ENCODE data around the gene DPY19L1.
"Not testable (repeated sequence)": the region's sequence is repeated elsewhere in the genome, so short reads cannot be mapped to it uniquely, and the experiment has no call there.

The DPY19L1 gene

DNA sequence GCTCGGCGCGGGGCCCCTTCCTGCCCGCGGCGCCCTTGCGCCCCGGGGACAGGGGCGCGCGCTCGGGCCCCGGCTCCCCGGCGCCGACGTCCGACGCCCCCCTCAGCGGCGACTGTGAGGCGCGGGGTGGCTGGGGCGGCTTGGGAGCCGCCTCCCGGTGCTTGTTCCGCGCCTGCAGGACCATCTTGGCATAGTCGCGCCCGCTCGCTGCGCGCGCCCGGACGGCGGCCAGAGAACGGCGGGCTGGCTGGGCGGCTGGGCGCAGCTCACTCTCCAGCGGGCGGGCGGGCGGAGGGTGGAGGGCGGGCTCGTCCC is at the start of gene DPY19L1:
DPY19L1 (minus strand) TSS at position 275 of the 315 bp plus-strand sequence; CDS start at position 184, 91 bp downstream.
- DNase-seq, result no peak

DNA sequence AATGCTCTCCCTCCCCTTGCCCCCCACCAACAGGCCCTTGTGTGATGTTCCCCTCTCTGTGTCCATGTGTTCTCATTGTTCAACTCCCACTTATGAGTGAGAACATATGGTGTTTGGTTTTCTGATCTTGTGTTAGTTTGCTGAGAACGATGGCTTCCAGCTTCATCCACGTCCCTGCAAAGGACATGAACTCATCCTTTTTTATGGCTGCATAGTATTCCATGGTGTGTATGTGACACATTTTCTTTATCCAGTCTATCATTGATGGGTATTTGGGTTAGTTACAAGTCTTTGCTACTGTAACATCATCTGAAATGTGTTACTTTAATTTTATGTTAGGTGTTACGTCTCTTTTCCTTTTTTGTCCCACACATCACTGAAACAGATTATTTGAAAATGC is 42.2 kb upstream of the DPY19L1 start:
- DNase-seq, result not testable (repeated sequence)

DNA sequence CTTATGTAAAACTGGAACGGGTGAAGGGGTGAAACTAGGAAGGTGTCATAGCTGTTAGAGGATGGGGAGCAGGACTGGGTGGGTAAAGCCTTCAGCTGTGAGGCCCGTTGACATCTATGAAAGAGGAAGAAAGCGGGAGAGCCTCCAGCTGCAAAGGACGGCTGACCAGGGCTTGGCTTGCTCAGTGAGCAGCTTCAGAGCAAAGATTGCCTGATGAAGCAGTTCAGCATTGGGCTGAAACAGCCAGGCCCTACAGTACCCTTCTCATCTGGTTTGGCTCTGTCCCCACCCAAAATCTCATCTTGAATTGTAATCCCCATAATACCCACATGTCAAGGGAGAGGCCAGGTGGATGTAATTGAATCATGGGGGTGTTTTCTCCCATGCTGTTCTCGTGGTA is 36.7 kb upstream of the DPY19L1 start:
- DNase-seq, result not testable (repeated sequence)

DNA sequence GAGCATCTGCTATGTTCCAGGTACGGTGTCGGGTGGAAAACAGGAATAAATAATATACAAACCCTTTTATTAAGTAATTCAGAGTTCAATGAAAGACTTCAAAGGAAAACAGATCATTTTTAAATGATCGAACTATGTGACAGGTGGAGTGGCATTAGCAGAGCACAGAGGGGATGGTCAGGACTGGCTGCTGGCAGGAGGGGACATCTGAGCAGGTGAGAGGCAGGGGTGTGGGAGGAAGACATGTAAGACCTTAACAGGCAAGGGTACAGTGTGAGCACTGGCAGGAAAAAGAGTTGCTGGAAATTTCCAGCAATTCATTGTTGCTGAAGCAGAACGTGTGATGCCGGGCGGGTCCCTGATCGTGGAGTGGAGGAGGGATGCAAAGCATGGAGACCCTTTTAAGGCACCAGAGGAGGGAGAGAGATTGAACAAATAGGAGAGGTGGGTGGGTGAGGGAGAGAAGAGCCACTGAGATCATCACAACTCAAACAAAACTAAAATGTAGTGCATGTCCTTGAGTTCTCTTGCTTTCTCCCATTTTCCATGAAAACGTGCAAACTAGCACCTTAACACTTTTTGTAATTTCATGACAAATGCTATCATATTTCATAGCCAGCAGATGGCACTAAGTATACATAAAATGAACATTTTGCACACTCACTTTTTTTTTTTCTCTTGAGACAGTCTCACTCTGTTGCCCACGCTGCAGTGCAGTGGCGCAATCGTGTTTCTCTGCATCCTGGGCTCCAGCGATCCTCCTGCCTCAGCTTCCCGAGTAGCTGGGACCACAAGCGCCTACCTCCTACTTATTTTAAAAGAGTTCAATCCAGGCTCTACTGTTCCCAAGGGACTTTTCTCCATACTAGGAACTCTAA is 35.9 kb upstream of the DPY19L1 start:
- DNase-seq, result not testable (repeated sequence)

DNA sequence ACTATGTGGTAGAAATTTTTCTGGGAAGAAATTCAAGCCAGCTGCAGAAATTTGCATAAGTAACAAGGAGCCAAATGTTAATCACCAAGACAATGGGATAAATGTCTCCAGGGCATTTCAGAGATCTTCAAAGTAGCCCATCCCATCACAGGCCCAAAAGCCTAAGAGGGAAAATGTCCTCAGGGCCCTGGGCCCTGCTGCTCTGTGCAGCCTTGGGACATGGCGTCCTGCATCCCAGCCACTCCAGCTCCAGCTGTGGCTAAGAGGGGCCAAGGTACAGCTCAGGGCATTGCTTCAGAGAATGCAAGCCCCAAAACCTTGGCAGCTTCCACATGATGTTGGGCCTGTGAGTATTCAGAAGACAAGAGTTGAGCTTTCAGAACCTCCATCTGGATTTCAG is 31.8 kb upstream of the DPY19L1 start:
- not testable (repeated sequence) for DNase-seq

DNA sequence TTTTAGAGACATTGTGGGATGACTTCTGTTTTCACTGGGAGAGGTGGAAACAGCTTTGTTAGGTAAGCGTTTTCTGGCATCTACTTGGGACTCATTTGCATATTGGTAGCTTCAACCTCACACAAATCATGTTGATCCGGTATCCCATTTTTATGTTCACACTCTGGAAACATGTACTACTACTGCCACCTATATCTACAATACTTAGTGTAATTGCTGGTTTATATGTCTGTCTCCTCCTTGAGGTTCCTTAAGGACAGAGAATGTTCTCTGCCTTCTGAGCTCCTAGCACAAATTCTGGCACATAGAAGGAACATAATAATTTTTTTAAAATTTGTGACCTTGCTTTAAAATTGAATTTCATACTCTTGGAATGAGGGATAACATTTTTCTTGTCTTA is 28.1 kb upstream of the DPY19L1 start:
- DNase-seq, result not testable (repeated sequence)

DNA sequence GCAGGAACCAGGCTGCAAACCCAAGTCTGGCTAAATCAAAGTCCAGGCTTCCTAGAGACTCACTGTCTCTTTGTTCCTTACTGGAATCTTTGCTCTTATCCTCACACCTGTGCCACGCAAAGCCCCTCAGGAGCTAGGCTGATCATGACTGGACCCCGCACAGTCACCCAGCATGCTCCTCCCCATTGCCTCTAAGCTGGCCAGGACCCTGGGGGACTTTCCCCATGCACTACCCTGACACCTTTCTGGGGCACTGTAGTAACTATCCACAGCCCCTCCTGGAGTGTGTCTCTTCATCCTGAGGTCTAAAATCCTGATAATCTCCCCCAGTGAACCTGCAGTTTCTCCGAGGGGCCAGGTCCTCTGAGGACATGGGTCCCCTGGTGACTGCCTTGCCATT is 21.3 kb upstream of the DPY19L1 start:
- DNase-seq, result not testable (repeated sequence)

DNA sequence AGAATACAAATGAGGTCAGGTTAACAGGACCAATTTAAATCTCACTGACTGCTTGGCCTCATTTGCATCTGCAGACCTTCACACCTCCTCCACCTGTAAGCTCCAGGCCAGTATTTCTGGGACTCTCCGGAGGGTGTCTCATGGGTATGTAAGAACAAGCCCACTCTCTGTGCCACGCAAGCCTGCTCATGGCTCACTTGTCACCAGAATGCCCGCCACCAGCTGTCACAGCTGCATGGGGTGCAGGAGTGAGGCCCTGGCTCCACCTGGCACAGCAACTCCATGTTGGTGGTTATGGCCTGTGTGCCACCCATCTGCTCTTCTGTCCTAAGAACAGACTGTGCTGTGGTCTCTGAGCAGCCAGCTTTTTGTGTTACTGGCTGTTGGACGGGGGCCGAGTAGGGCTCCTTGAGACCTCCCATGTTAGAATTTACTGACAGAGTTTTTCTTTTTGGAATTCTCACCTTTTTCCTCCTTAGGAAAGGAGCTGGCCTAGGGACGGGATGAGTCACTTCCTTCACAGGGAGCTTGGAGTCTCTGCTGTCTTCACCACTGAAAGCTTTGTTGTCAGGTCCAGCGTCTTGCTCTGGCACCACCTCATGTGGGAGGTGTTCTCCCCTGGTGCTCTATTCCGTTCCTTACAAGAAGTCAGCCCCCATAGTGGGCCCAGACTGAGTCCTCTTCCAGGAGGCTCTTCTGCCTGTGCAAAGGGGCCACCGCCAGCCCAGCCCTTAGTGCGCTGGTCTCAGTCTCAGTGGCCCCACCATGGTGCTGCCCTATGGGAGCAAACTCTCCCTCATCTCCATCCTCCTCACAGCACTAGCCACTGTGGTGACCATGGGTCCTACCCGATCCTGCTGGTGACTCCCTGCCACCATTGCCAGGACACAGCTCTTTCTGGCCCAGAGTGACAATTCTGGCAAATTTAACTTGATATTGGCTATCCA is 20.5 kb upstream of the DPY19L1 start:
- not testable (repeated sequence) for DNase-seq

DNA sequence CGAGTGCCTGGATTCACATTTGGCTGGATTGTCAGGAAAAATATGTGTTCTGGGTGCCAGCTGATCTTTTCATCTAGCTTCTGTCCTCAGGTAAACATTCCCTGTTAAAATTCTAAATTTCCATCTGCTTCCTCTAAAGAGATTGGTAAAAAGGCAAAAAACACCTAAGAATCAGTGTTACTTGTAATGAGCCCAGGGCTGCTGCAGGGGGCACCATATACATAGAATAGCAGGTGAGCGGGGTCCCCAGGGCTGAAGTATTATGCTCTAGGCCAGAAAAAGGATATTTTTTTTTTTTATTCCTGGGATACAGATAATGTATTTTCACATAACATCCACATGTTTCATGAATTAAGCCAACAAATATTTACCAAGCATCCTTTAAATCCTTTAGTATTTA is 18.4 kb upstream of the DPY19L1 start:
- DNase-seq, result not testable (repeated sequence)

DNA sequence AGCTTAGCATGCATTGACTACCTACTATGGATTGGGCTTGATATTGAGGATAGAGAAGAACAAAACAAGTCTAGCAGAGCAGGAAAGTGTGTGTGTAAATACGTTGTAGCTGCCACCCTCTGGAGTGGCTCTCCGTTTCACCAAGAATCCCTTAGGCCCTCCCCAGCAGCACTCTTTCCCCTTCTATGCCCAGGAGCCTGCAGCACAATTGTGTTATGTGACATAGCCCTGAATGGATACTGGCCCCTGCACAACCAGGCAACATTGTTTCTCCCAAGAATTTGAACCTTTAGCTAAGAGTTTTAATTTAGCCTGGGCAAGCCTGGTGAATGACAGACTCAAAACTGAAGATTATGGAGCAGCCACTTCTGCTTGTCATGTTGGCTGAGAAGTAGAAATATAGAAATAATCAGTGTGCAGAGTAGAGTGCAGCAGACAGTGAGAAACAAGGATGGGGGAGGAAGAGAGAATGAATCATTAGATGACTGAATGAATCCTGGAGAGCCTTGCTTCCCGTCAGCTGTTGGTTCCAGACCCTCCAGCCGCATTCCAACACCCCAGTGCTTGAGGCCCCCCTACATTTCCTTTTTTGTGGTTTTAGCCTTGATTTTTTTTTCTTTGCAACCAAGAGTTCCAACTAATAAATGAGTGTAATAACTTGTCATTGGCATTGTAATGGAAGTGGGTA is 16.3 kb upstream of the DPY19L1 start:
- DNase-seq, result not testable (repeated sequence)

DNA sequence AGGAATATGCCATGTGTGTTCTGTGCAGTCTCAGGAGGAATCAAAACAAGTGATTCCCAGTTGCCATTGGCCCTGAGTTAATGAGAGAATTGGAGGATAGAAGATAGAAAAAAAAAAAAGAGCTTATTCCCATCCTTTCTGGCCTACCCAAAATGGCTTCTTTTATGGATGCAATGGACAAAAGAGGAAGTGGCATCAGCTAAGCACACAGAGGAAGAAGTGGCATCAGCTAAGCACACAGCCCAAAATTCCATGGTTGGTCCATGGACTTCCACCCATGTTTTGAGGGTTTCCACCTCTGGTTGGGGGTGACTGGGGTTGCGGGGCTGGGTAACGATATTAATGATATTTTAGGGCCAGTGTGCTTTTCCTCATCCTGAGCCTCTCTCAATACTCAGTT is 11.1 kb upstream of the DPY19L1 start:
- not testable (repeated sequence) for DNase-seq

DNA sequence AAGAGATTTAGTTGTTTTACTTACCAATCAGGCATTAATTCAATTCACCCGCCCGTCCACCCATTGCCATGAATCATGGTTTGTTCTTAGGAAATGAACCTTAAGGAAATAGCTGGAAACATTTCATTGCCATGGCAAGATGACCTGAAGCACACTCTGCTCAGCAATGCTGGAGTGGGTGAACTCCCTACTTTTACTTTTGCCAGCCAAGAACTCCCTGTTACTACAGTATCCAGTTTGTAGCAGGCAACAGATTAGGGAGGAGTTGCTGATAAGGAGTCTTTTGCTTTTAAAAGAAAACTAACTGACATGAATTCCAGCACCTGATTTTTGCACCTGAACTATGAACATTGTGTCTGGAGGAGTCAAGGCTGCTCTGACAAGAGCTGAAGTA is 10.6 kb upstream of the DPY19L1 start:
- DNase-seq, result not testable (repeated sequence)

DNA sequence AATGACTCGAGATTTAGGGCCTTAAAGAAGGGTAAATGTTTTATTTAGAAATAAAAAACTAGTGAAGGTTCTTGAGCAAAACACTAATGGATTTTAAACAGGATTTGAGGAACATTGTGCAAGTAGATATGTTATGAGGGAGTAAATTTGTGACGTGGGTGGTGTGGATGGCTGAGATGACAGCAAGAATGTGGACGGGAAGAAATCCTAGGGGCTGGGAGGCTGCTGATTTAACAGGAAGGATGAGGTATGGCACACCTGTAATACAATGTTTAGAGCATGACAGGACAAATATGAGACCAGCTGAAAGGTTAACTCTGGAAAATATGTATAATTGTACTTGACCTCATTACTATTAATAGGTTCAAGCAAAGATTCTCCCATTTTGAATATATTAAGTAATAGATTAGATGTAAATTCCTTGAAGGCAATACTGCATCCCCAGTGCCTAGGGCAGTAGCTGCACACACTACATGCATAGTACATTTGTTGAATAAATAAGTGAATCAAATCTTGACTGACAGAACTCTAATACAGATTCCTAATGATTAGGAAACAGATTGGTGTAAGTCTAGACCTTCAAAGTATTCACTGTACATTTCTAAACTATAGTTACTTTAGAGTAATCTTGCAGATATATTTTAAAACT is 10.1 kb upstream of the DPY19L1 start:
- DNase-seq, result not testable (repeated sequence)

DNA sequence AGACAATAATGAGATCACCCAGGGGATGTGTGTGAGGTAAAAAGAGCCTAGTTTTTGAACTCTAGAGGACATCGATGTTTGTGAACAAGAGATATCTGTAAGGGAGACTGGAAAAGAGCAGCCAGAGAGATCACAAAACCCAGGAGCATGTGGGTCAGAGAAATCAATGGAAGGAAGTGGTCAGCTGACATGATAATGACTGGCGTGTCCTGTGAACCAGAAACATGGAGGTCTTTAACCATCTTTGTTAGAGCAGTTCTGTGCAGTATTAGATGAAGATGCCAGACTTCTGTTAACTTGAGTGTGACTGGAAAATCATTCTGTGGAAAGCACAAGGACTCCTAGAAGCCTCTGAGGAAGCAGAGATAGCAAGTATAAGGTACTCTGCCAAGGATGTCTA is 6.0 kb upstream of the DPY19L1 start:
- not testable (repeated sequence) for DNase-seq

DNA sequence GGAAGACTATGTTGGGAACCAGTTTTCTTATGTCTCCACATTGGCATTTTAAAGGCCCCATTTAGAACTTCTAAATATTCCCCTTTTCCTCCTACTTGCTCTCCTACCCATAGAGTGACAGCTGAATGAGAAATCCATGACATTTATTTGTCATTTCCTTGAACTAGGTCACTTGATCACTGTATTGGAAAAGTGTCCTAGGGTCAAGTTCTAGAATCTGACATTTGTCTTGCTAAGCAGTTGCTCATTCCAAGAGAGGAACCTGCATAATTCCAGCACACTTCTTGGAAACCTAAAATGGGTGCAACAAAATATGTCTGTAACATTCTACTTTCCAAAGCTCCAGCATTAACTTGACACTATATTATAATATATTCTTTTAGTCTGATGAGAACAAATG is 3.6 kb upstream of the DPY19L1 start:
- DNase-seq, result no peak

DNA sequence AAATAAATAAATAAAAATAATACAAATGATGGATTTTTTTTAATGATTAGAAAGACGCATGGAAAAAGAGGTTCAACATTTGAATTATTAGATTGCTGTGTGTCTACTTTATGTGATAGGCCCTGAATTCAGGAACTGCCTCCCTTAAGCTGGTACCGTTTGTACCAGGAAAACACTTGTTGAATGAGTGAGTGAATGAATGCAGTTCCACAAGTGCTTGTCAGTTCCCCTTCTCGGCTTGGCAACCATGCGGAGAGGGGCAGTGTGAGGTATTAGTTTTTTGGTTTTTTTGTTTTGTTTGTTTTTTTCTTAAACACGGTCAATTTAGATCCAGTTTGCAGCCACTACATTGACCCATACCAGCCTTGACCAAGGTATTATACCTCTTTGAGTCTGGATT is 2.1 kb upstream of the DPY19L1 start:
- no peak for DNase-seq

DNA sequence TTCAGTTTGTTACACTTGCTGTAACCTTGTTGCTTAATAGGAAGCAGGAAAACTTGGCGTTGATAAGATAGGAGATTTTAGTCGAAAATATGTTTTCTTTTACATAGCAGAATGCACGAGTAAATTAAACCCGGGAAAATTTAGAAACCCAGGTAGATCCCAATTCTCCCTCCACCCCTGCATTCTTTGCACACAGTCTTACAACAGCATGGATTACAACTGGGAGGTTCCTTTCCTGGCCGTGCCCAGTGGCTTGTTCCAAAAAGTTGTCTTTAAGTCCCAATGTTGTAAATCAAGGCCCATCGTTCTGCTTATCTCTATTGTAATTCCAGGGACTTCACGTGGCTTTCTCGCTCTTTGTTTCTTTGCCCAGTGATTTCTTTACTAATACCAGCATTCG is 1.1 kb upstream of the DPY19L1 start:
- DNase-seq, result no peak

DNA sequence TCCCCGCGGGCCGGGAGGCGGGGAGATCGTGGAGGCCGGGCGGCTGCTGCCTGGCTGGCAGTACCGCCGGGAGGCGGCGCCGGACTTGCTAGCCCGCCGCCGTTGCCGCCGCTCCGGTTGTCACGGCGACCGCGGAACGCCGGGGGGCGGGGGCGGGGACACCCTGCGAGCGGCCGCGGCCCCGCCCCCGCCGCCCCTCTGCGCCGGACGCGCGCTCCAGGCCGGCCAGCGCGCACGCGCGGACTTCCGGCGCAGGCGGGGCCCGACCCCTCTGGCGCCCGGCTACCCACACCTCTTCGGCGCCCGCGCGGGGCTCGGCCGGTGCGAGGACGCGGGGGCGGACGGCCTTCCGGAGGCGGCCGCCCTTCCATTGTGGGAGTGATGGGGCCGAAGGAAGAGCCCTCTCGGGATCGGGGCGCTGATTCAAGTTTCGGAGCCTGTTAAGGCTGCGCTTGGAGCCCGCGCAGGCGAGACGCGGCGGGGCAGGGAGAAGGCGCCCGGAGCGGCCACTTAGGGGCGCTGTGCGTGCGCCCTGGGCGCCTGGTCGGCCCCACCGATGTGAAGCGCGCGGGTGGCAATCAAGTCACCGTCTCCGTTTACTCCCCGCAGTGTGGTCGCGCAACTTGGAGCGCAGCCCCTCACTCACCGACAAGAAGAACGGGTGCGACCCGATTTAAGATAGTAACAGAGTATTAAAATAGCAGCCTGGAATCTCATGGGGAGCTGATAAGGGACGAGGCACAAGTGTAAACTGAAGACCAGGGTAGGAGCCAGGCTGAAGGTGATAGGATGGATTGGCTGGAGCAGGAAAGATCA is 449 bp upstream of the DPY19L1 start:
- peak; percentile 90 for DNase-seq

DNA sequence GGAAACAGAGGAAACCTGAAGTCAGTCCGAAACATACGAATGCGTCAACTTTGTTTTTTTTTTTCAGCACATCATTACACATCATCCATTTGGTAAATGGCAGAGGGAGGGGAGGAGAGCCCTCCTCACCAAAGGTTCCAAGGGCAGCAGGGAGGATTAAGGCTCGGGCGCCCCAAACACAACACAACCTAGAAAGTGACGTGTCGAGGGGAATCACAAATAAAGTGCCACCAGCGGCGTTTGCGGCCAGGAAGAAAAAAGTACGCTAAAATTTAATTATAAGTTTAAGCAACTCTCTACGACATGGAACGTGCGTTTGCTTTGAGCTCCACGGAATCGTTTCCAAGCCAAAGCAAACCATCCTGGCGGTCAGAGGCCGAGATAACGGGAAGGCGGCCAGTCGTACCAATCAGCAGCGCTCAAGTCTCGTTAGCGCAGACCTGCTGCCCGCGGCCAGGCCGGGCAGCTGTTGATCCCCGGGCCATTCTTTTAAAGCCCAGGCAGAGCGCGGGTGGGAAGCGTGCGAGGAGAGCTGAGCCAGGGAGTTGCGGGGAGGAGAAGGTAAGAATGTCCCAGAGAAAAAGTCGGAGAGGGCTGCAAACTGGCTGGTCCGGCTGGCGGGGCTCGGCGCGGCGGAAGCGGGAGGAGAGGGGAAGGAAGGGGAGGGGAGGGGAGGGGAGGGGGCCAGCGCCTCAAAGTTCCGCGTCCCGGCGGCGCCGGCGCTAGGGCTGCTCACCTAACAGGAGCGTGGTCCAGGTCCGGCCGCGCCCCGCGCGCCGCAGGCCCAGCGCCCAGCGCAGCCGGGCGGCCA is 719 bp downstream of the DPY19L1 start:
- peak; percentile 57 for DNase-seq

DNA sequence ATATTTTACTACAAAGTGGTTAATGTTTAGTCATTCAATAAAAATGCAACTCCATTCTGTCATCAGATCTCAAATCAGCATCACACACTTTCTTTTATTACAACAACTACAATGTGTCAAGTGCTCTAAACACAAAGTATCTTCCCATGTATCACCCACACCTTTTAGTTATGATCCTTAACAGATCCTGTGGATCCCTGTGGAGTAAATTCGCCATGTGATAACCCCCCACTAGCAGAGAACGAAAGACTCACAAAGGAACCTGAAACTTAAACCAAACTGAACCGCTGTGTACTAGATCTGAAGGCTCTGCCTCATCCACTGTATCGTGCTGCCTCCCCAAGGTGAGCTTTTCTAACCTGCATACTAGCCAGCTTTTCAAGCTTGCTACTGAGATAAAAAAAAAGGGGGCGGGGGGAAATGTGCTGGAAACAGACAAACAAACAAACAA is 1.7 kb downstream of the DPY19L1 start:
- DNase-seq, result peak; percentile 56

DNA sequence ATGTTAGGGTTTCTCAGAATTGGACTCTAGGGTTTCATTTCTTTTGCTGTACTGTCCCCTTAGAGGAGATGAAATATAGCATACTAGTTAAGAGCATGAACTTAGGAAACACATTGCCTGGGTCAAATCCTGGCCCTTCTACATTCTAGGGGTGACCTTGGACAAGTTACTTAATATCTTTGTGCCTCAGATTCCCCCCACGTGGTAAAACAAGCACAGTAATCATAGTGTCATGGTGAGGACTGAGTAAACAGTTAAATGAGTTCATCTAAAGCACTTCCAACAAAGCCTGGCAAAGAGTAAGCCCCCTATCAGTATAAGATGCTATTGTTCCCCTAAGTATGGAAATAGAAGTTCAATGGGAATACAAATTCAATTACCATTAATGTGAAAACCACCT is 5.1 kb downstream of the DPY19L1 start:
- DNase-seq, result no peak

Data from CD4-positive, alpha-beta T cell treated with Interleukin-17A for 1 hour (primary cell).